ENCODE data around the gene LNX1. TPM values are rescaled to one million over a fixed set of nuclear protein-coding genes. Genes with fewer than 3 reads are reported as not detected.

Gene LNX1
- total RNA-seq, 1 donor from 2014 or later, result 11.8 TPM

DNA sequence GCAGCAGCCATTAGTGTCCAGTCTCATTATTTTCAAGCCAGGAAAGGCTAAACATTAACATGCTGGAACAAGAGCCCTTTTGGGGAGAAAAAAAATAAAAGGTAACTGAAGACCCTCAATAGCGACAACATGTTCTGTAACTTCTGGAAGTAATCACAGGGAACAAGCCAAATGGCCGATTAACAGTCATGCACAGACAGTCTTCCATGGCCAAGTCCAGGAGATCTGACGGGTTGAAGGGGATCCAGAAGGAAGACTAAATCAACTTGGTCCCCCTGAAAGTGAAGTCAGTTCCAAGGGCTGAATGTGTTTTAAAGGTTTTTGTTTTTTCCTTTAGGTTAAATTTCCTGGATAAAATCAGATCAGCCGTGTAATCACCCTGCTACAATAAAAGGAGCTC is 52.5 kb downstream of the LNX1 start:
- Histone ChIP-seq H3K27ac (no peak overlapping the region), H3K36me3 (no peaks in the 10 kb centered on the region), H3K27me3 (no peaks in the 10 kb centered on the region), H3K4me3 (no peak overlapping the region), H3K9me3 (no peaks in the 10 kb centered on the region), H3K4me1 (peaks cover 55% of the 10 kb centered on the region)
- DNase-seq (ENCODE audit: extremely low spot score in 2 of 2), result no peak
- intact Hi-C loops (cut with DNase I), result no loop called here
- no peak for TF ChIP-seq POLR2A (IDR thresholded peaks at IDR 0.05)
- TF ChIP-seq, protein P1, sequence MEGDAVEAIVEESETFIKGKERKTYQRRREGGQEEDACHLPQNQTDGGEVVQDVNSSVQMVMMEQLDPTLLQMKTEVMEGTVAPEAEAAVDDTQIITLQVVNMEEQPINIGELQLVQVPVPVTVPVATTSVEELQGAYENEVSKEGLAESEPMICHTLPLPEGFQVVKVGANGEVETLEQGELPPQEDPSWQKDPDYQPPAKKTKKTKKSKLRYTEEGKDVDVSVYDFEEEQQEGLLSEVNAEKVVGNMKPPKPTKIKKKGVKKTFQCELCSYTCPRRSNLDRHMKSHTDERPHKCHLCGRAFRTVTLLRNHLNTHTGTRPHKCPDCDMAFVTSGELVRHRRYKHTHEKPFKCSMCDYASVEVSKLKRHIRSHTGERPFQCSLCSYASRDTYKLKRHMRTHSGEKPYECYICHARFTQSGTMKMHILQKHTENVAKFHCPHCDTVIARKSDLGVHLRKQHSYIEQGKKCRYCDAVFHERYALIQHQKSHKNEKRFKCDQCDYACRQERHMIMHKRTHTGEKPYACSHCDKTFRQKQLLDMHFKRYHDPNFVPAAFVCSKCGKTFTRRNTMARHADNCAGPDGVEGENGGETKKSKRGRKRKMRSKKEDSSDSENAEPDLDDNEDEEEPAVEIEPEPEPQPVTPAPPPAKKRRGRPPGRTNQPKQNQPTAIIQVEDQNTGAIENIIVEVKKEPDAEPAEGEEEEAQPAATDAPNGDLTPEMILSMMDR (IDR thresholded peaks at IDR 0.05), result no peak
- TF ChIP-seq POLR2AphosphoS5 (IDR thresholded peaks at IDR 0.05; ENCODE audit: insufficient read depth in 1 of 2, low read depth in 1 of 2), result no peak

DNA sequence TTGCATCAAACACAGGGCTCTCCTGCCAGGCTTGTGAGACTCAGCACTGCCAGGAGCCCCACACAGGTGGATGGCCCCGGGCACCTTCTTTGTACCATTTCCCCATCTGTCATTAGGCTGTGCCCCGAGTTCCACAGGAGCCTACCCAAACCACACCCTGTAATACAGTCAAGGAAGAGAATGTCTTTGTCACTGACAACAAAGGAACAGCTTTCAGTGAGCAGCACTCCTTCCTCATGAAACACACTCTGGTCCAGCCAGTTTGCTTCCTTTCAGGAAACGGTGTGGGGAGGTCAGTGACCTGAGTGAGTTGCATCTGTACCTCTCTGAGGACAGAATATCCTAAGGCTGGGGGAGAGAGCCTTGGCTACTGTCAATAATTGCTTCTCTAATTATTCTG is 53.7 kb downstream of the LNX1 start:
- no peak overlapping the region for H3K27ac ChIP-seq
- TF ChIP-seq POLR2AphosphoS5 (IDR thresholded peaks at IDR 0.05; ENCODE audit: insufficient read depth in 1 of 2, low read depth in 1 of 2), result peak in 1 of 2 donors; percentile 63
- TF ChIP-seq, protein P1 (IDR thresholded peaks at IDR 0.05), result no peak
- no peak overlapping the region for H3K4me3 ChIP-seq
- no peaks in the 10 kb centered on the region for H3K36me3 ChIP-seq
- no peaks in the 10 kb centered on the region for H3K27me3 ChIP-seq
- H3K9me3 ChIP-seq, result no peaks in the 10 kb centered on the region
- peaks cover 55% of the 10 kb centered on the region for H3K4me1 ChIP-seq
- no peak for DNase-seq (ENCODE audit: extremely low spot score in 2 of 2)
- intact Hi-C loops (cut with DNase I), result no loop called here

DNA sequence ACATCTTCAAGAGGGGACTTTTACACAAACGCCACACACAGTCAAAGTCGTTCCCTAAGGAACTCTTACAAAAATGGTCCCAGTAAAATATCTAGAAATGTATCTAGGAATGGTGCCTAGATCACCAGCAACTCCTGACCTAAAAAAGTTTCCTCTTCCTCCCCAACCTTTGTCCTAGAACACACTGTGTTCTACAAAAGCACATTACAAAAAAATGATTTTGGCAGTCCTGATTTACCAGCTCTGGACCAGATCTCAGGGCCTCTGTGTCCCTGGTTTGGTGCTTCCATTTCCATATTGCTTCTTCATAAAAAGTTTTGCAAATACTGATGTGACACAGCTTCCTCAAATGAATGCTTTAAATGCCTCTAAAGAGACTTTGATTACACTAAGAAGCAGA is 55.0 kb downstream of the LNX1 start:
- no peak overlapping the region for H3K27ac ChIP-seq
- no peaks in the 10 kb centered on the region for H3K9me3 ChIP-seq
- no peak overlapping the region for H3K4me3 ChIP-seq
- intact Hi-C loops (cut with DNase I), result no loop called here
- DNase-seq (ENCODE audit: extremely low spot score in 2 of 2), result no peak
- TF ChIP-seq, protein P1 (IDR thresholded peaks at IDR 0.05), result no peak
- TF ChIP-seq POLR2A (IDR thresholded peaks at IDR 0.05), result no peak
- no peak for TF ChIP-seq POLR2AphosphoS5 (IDR thresholded peaks at IDR 0.05; ENCODE audit: insufficient read depth in 1 of 2, low read depth in 1 of 2)
- H3K4me1 ChIP-seq, result peaks cover 45% of the 10 kb centered on the region
- no peaks in the 10 kb centered on the region for H3K36me3 ChIP-seq
- no peaks in the 10 kb centered on the region for H3K27me3 ChIP-seq

DNA sequence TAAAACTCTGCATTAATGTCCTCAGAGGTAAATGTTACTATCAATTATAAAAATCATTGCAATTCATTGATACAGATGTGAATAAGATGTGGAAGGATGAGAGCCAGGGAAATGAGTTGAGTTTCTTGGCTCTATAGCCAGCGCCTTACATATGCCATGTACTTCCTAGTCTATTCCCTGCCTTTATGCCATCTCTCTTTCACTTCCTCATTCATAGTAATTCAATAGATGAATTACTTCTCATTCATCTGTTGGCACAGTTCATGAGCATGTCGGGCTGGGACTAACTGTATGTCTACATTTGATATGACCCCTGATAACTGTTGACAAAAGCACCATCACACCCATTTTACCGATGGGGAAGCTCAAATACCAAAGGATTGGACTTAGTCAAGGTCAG is 55.7 kb downstream of the LNX1 start:
- H3K4me3 ChIP-seq, result no peak overlapping the region
- peaks cover 37% of the 10 kb centered on the region for H3K4me1 ChIP-seq
- intact Hi-C loops (cut with DNase I), result no loop called here
- H3K27me3 ChIP-seq, result no peaks in the 10 kb centered on the region
- TF ChIP-seq, protein P1 (IDR thresholded peaks at IDR 0.05), result no peak
- TF ChIP-seq POLR2AphosphoS5 (IDR thresholded peaks at IDR 0.05; ENCODE audit: insufficient read depth in 1 of 2, low read depth in 1 of 2) (no peak), POLR2A (IDR thresholded peaks at IDR 0.05) (no peak)
- H3K9me3 ChIP-seq, result no peaks in the 10 kb centered on the region
- no peak for DNase-seq (ENCODE audit: extremely low spot score in 2 of 2)
- H3K36me3 ChIP-seq, result no peaks in the 10 kb centered on the region
- H3K27ac ChIP-seq, result no peak overlapping the region

DNA sequence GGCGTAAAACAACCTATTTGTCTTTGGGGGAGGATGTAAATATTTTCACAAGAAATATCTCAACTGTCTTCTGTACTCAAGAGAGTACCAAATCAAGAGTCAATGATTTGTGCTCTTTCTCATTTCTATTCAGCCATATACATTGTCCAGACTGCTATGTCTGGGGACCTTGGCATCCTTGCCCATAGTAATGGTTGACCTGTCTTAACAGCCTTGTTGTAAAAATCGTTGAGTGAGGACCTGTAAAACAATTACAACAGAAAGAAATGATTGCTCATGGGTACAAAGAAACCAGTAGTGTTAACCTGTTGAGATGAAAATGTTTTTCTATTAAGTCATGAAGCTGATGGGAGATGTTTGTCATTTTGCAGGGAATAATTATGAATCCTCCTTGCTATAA is 56.6 kb downstream of the LNX1 start:
- H3K27me3 ChIP-seq, result no peaks in the 10 kb centered on the region
- no peaks in the 10 kb centered on the region for H3K9me3 ChIP-seq
- no peaks in the 10 kb centered on the region for H3K36me3 ChIP-seq
- intact Hi-C loops (cut with DNase I), result no loop called here
- no peak overlapping the region for H3K27ac ChIP-seq
- DNase-seq (ENCODE audit: extremely low spot score in 2 of 2), result no peak
- TF ChIP-seq POLR2A (IDR thresholded peaks at IDR 0.05) (no peak), POLR2AphosphoS5 (IDR thresholded peaks at IDR 0.05; ENCODE audit: insufficient read depth in 1 of 2, low read depth in 1 of 2) (no peak)
- TF ChIP-seq, protein P1 (IDR thresholded peaks at IDR 0.05), result no peak
- peaks cover 29% of the 10 kb centered on the region for H3K4me1 ChIP-seq
- H3K4me3 ChIP-seq, result no peak overlapping the region

All from vagina (tissue), 2 donors.